Iris pigment epithelial cell (primary cell): ENCODE results near the gene TIMP2.

Source experiments
- DNase-seq: peaks from one replicate; pipeline ENCODE4 v3.0.0-alpha.2; 2011; ENCODE audit warnings: low read depth

The TIMP2 gene

DNA sequence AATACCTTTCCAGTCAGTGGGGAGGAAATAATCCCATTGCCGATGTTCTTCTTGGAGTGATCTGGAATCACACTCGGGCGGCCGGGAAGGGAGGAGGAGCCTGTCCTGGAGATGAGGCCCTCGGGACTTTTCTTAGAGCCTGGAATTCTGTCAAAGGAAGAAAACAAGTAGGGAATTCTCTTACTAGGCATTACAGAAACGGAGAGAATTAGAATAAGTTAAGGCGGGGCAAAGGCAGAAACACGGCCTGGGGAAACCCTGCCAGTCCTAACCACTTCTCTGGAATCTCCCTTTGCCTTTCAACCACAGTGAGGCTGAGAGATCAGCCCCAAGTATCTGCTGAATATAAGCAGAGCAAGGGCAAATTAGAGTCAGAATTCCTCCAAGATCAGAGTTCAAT lies 112.3 kb downstream of the TIMP2 start:
- no peak for DNase-seq

DNA sequence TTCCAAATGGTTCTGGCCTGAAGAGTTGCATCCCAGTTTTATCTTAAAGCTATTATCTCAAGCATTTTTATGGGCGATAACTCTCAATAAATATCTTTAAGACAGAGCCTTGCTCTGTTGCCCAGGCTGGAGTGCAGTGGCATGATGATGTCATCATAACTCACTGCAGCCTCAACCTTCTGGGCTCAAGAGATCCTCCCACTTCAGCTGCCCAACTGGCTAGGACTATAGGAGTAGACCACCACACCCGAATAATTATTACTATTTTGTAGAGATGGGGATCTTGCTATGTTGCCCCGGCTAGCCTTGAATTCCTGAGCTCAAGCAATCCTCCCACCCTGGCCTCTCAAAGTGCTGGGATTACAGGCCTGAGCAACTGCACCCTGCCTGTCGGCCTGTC lies 117.0 kb downstream of the TIMP2 start:
- DNase-seq = no peak

DNA sequence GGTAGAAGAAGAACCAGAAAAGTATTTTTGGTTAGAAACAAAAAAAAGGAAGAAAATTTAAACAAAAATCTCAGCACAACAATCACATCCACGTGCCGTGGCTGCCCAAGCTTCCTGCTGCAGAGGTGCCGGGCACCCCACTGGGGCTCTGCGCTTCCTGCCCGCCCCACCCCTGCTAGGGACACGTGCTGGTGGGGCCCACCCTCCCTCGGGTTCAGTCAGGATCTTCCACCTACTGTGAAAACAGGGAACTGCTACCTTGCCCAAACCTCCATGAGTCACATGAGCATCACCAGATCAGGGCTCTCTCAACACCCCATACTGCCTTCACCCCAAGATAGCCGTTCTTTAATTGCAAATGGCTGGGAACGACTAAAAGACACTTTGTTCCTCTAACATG lies 118.7 kb downstream of the TIMP2 start:
- no peak for DNase-seq

GRCh38 chr17:78805301-78805700 lies 119.9 kb downstream of the TIMP2 start:
- DNase-seq = no peak

GRCh38 chr17:78804777-78805176 lies 120.4 kb downstream of the TIMP2 start:
- DNase-seq = no peak

DNA sequence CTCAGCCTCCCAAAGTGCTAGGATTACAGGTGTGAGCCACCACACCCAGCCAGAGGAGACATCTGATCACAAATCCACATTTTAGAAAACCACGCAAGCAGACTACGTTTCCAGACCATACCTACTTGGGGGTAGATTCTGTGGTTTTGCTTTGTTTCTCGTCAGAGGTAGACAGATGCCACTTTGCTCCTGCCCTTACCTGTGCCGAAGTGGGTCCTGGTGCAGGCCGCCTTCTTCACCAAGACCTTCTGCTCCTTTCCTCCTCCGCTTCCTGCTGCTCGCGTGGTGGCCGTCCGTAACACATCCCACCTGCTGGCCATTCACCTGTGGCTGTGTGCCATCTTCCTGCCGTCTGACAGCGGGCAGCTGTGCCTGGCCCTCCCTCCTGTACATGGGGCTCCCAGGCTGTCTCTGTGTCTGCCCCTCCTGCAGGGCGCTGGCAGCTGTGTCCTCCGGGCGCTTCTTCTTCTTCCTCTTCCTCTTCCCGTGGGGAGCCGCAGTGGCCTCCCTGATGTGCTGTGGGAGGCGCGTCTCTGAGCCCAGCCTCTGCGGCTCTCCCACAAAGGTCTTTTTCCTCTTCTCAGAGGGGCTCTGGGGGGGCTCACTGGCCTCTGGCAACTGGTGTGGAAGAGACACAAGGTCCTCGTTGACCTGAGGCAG lies 121.9 kb downstream of the TIMP2 start:
- no peak for DNase-seq
